D341Med (cell line): ENCODE results near the gene ARHGAP26.
A peak's percentile ranks its signal among the peaks of the same experiment; 100 is the strongest.
"Not testable (repeated sequence)": the region's sequence is repeated elsewhere in the genome, so short reads cannot be mapped to it uniquely, and the experiment has no call there.

ENCODE experiments used
- DNase-seq: peaks from one replicate; pipeline ENCODE4 v3.0.0; 2012; ENCODE audit warnings: low spot score

Gene ARHGAP26

DNA sequence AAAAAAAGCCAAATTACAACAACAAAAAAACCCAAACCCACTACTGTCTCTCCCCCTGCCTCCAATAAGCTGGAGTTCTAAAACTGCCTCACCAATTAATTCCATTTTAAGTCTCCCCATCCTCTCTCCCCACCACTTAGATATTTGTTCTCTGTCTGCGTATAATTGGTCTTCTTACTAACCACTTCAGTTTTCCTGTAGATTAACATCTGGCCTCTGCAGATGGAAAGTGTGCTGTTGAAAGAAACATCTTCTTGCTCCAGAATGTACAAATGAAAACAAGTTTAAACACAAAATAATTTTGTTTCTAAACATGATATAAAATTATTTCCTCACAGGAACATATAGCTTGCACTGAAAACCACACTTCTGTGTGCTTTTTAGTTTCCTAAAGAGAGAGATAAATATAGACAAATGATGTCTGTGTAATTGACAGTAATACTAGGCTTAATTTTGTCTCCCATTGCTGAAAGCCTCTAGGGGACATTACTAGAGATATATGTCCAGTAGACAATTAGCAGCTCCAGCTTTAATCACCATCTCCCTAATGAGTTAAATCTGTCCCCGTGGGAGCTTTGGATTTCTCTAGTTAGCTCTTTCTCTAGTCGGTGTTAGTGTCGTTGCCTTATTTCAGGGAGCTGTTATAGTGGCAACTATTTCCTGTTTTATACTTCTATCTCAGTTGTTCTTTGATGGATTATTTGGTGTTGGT is 164.0 kb downstream of the ARHGAP26 start:
- peak; percentile 48 for DNase-seq

GRCh38 chr5:142935014-142935413 is 164.8 kb downstream of the ARHGAP26 start:
- DNase-seq = no peak

- no peak for DNase-seq
Observed at GRCh38 chr5:142937374-142937773, 167.2 kb downstream of the ARHGAP26 start.

DNA sequence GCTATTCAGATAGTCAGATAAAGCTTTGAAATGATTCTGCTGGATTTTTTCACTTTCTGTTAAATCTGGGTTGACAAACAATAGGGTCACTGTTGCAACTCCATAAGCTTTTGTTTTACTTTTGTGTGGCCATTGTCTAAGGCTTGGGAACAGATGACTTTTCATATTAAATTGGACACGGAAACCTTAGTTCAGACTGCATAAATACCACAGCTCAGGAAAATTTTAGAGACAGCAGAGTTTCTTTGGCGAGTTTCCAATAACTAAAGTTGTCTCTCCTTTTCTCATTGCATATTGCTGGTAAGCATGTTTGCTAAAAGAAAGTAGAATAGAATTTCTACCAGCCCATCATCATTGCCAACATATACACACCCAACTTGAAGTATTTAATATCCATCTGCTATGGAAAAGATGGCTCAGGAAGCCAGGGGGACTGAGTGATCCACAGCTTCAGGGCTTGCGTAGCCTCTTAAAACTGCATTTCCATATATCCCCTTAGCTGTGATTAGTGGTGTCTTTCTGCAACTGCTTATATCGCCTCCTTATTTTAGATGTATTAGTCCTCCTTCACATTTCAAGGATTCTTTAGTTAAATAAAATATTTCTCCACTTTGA is 168.2 kb downstream of the ARHGAP26 start:
- no peak for DNase-seq

GRCh38 chr5:142939006-142939405 is 168.8 kb downstream of the ARHGAP26 start:
- DNase-seq = no peak

GRCh38 chr5:142939884-142940283 is 169.7 kb downstream of the ARHGAP26 start:
- no peak for DNase-seq

DNA sequence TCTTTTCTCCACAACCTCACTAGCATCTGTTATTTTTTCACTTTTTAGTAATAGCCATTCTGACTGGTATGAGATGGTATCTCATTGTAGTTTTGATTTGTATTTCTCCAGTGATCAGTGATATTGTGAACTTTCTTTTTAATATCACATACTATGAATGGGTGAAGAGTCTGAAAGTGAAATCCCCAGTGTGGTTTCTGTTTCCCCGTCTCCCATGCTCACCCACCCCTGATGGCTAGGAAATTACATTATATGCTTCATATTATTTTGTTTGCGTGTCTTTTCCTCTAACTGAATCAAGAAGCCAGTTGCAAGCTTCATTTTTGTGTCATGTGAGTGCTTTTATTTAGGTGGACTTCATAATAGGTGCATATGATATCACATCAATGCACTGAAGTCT is 171.1 kb downstream of the ARHGAP26 start:
- DNase-seq = no peak

- DNase-seq = no peak
Observed at GRCh38 chr5:142942901-142943300, 172.7 kb downstream of the ARHGAP26 start.

DNA sequence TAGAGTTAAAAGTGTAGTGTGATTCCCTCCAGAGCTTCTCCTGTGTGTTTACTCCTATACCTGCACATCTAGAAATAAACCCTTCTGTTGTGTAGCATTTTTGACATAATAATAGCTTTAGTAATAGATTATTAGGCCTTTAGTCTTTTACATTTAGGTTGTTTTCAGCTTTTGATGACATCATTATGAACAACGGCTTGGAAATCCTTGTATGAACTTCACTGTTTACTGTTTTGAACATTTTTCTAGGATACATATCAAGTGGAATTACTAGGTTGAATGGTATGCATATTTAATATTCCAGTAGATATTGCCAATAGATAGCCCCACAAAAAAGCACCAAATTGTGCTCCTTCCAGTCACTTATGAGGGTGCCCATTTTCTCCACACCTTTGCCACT is 174.0 kb downstream of the ARHGAP26 start:
- DNase-seq = no peak

DNA sequence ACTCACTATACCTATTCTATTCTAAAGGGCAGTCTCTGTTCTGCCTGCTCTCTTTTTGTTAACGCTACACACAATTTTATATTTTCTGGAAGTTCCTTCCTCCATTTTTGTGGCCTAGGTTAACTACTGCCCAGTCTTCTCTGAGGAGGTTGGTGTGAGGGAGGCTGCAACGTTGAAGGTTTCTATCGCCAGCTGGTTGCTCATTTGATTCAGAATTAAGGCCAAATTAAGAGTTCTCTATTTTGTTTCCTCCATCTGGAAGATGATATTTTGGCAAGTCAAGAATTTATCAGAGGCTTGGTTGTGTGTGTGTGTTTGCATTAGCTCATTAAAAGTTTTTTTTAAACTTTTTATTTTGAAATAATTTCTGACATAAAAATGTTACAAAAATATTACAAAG is 175.1 kb downstream of the ARHGAP26 start:
- no peak for DNase-seq

DNA sequence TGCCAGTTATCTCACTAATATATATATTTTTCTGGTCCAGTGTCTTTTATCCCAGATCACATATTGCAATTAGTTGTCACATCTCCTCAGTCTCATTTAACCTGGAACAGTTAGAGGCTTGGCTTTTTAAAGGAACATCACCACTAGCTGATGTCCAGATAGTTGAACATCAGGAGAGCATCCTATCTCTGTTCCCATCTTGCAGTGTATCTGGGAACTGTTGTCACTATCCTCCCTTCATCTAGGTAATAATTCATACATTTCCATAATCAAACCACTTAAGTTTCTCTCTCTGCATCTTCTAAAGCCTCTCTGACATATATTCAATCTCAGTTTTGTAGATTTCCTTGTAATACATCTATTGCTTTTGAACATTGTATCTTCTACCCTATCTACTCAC is 175.7 kb downstream of the ARHGAP26 start:
- DNase-seq = no peak

- DNase-seq = no peak
Observed at GRCh38 chr5:142946547-142947426, 176.6 kb downstream of the ARHGAP26 start.

GRCh38 chr5:142947427-142947709 is 177.2 kb downstream of the ARHGAP26 start:
- DNase-seq = no peak

DNA sequence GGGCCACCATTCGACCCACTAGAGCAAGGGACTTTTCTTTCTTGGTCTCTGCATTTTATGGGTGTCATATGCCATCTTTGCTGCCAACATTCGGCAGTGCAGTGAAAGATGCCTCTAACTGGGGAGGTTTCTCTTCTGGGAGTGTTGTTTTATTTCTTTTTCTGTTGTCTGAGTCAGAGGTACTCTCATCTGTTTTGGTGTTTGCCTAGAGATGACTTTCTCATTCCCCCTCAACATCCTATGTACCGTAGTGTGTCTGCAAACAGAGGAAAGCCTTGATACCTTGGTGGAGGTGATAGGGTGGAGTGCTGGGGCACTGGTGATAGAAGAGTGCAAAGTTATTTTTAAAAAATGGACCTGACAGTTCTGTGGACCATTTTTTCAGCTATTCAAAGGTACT is 182.1 kb downstream of the ARHGAP26 start:
- DNase-seq = no peak

- DNase-seq = not testable (repeated sequence)
Observed at GRCh38 chr5:142952871-142953270, 182.7 kb downstream of the ARHGAP26 start.

GRCh38 chr5:142954455-142954854 is 184.3 kb downstream of the ARHGAP26 start:
- no peak for DNase-seq

DNA sequence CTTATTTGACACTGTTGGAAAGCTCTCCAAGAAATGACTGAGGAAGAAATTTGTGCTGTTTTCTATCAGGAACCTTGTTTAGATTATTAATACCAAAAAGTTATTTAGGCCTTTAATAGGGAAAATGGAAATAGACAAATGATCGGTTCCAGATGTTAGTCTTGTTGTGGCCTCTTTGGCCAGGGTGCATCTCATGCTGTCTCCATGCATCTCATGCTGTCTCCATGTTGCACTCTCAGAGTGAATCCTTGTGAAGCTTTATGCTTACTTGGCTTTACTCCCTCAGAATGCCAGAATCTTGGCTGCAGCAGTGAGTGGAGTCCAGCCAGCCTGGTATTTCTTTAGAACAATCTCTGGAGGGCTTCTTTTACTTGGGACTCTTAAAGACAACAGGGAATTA is 185.5 kb downstream of the ARHGAP26 start:
- no peak for DNase-seq

GRCh38 chr5:142957528-142957927 is 187.4 kb downstream of the ARHGAP26 start:
- DNase-seq = no peak

- no peak for DNase-seq
Observed at GRCh38 chr5:142958944-142959682, 188.9 kb downstream of the ARHGAP26 start.

DNA sequence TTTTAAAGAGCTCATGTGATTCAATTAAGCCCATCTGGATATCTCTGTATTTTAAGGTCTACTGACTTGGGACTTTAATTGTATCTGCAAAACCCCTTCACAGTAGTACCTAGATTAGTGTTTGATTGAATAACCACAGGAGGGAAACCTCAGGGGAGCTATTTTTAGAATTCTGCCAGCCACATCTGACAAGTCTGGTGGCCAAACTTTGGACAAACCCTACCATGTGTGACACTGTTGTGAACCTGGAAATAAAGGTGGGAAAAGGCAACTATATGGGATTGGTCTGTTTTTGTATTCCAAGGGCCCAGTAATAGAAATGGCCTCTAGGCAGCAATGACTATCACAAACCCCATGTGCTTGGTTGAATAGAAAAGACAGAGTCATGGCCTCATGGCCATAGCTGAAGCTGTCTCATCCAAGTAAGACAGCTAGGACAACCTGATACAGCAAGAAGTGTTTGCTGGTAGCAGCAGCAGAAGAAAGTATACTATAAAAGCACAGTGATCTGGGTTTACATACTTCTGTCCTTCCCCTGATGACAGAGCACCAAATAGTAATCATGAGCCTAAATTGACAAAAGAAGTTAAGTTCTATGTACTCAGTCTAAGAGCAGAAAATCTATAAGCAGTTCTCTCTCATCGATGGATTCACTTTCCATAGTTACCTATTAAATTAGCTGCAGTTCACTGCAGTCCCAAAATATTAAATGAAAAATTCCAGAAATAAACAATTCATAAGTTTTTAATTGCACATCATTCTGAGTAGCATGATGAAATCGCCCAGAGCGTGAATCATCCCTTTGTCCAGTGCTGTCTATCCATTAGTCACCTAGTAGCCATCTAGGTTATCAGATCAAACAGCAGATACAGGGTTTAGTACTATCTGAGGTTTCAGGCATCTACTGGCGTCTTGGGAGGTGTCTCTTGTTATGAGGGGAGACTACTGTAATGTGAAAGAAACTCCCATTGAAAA is 189.8 kb downstream of the ARHGAP26 start:
- no peak for DNase-seq

DNA sequence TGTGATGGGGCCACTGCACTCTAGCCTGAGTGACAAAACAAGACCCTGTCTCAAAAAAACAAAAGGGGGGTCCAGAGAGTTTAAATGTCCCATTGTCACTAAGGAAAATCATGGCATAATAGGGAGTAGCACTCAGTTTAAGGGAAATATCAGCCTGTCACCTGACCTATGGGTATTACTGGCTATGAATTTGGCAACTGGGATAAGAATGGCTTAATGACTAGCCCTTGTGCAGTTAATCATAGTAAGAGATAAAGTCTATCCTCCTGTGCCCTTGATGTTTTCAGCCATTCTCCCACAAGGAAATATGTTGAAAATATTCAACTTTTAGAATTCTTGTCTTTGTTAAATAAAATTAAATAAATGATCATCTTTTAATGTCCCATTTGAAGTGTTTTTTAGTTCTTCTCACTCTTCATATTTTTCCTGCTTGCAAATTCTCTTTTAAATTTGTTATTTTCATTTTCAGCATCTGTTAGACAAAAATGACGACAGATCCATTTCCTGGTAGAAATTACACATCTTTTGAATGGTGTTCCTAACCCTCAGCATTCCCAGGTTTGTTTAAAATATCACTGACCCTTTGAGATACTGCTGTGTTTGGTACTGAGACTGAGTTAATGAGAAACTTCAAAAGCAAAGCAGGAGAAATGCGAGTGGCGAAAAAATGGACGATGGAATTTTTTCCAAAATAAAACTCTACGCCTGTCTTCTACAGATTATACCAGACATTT is 191.4 kb downstream of the ARHGAP26 start:
- no peak for DNase-seq
